Measurements from ENCODE around the gene CTDP1.
"Not testable (repeated sequence)": the region's sequence is repeated elsewhere in the genome, so short reads cannot be mapped to it uniquely, and the experiment has no call there.

CTDP1 gene

DNA sequence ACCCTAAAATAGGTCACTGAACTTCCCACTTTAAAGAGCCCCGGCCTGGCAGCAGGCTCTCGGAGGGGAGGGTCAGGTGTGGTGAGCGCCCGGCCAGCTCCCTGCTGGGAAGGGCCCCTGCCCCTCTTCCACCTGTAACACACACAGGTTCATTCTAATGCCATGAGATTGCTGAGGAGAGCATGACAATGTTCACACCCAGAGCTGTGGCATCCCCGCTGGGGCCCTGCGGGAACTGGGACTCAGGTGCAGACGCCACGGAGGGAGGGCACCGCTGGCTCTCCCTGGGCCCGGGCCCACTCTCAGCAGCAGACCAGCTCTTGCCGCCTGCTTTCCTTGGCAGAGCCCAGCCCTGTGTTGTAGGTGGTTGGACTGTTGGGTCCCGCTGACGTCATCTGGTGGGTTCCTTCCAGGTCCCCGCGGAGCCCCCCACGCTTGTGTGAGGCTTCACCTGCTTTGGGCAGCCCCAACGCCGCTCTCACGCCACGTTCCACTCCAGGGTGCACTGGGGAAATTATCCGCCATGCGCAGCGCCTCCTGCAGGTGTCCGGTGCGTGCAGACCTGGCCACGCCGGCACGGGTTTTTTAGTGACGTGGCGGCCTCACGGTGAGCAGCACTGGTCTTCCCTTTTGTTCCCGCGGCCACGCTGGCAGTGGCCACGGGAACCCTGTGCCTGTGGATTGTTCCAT, 67.7 kb downstream of the CTDP1 start:
- DNase-seq = no peak

DNA sequence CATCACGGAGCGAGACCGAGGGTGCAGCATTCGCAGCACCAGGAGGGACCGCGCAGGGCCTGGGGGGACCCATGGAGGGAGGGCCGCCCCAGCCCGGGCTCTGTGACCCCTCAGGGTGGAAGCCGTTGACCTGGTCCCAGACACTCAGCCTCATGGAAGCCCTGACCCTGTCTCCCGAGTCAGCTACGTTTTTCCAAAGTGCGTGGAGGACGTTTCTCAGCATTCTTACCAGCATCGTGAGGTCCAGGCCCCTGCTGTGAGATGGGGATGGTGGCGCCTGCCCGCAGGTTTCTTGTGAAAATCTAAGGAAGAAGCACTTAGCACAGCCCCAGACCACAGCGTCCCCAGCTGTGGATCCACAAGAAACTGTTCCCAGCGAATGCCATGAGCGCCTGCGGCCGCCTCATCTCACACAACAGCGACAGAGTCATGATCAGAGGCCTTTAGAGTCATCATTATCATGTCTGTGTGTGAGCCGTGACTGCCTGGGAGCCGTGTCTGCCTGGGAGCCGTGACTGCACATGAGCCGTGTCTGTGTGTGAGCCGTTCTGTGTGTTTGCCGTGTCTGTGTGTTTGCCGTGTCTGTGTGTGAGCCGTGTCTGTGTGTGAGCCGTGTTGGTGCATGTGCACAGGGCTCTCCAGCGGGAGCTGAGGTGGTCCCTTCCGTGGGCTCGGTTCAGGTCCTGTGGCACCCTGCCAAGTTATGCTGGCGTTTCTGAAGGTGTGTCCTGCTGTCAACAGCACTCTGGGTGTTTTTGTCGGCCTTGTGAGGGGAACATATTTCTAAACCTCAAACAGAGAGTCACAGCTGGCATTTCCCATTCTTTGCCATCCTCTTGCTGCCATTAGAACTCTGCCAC, 68.9 kb downstream of the CTDP1 start:
- no peak for DNase-seq

DNA sequence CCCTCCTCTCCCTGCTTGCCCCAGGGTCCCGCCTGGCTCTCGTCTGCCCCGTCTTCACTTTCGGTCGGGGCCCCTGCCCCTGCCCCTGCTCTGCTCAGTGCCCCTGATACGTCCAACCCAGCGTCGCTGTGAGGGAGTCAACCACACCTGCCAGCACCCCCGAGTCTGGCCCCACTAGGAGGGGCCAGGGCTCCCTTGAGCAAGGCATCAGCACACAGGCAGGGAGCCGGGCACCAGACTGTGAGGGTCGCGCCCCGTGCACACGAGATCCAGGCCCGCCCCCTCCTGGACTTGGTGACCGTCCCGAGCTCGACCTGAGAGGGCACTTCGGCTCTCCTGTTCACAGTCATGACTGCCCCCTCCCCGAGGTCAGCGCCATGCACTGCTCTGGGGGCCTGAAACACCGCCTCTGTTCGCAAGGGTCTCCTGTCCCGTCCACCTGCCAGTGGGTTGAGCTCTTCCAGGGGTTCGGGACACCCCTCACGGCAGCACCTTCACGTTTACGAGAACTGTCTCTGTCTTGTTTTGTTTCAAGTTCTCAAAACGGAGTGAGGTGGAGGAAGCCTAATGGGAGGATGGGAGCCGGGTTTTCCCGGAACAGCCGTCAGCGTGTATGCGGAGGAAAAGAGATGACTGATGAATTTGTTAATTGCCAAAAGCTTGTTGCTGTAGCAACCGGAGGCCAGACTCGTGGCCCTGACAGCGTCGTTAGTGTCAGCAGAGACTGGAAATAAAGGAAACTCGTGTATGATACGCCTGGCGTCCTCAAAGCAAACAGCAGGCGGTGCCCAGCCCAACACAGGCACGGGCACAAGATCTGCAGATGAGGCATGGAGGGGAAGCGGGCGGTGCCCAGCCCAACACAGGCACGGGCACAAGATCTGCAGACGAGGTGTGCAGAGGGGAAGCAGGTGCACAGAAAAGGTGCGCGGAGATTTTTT, 69.9 kb downstream of the CTDP1 start:
- DNase-seq = no peak

DNA sequence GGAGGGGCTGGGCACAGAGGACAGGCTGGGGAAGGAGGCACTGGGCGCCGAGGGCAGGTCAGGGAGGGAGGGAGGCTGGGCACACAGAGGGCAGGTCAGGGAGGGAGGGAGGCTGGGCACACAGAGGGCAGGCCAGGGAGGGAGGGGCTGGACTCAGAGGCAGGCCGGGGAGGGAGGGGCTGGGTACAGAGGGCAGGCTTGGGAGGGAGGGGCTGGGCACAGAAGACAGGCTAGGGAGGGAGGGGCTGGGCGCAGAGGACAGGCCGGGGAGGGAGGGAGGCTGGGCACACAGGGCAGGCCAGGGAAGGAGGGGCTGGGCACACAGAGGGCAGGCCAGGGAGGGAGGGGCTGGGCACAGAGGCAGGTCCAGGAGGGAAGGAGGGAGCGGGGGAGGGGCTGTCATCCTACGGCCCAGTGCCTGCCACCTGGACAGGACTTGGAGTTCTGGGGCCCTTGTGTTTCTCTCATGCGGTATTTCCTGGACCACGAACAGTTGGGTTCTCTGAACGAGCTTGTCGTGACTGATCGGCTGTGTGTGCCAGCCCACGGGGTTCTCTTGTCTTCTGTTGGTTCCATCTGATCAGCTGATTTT, 71.5 kb downstream of the CTDP1 start:
- DNase-seq = no peak

DNA sequence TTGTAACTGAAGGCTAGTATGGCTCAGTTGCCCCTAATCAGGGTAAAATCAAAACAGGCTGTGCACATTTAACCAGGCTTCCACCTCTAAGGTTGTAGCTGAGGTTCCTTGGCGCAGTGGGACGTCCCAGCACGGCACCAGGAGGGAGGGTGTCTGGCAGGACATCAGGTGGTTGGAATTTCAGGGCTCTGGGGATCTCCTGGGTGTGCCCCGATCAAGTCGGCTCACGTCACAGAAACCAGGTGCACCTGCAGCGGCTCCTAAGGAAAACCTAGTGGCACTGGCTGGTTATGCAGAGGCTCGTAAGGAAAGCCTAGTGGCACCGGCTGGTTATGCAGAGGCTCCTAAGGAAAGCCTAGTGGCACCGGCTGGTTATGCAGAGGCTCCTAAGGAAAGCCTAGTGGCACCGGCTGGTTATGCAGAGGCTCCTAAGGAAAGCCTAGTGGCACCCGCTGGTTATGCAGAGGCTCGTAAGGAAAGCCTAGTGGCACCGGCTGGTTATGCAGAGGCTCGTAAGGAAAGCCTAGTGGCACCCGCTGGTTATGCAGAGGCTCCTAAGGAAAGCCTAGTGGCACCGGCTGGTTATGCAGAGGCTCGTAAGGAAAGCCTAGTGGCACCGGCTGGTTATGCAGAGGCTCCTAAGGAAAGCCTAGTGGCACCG, 72.4 kb downstream of the CTDP1 start:
- not testable (repeated sequence) for DNase-seq

DNA sequence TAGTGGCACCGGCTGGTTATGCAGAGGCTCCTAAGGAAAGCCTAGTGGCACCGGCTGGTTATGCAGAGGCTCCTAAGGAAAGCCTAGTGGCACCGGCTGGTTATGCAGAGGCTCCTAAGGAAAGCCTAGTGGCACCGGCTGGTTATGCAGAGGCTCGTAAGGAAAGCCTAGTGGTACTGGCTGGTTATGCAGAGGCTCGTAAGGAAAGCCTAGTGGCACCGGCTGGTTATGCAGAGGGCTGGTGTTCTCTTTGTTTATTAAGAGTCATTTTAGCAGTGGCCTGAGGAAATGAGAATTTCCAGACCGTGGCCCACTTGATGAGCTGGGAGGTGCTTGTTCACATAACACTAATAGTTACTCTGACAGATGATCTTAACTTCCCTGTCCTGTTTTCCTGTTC, 73.3 kb downstream of the CTDP1 start:
- not testable (repeated sequence) for DNase-seq

DNA sequence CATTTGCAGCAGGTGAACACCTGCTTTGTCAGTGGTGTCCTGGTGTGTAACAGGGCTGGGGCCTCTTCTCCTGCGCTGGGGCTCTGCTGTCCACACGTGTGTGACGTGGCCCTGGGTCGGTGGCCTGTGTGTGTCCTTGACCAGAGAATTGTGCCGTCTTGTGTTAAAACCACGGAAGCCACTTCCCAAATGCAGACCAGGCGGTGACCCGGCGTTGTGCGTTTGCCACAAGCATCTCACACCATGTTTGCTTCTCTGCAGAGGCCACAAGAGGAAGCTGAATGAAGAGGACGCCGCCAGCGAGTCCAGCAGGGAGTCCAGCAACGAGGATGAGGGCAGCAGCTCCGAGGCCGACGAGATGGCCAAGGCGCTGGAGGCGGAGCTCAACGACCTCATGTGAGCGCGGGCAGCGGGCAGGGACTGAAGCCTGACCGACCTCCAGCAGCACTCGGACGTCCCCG, 73.8 kb downstream of the CTDP1 start:
- DNase-seq = no peak

DNA sequence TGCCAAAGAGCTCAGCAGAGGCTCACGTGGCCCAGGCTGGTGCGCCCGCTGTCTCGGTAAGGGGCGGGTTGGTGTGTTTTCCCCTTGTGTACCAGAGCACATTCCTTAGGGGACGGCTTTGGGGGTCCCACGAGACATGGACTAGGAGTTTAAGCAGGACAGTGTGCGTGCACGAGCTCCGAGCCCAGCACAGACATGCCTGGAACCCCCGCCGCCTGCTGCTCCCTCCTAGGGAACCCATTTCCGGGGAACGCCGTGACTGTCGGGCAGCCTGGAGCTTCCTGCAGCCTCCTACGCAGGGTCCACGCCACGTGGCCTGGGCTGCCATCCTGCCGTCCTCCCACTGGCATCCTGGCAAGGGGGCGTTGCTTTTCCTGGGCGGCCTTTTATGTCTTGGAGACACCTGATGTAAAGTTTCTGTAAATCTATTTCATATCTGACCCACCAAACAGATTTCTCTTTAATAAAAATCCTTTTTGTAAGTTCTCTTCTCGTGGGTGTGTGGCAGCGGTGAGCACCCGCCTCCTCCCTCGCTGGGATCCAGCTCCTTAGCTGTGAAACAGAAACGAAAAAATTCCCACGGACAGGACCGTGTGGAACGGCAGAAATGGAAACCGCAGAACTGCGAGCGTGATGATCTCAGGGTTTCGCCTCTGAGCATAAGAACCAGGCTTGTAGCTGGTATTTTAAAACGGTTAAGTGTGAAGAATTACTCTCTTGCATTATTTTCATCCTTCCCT, 74.6 kb downstream of the CTDP1 start:
- no peak for DNase-seq

DNA sequence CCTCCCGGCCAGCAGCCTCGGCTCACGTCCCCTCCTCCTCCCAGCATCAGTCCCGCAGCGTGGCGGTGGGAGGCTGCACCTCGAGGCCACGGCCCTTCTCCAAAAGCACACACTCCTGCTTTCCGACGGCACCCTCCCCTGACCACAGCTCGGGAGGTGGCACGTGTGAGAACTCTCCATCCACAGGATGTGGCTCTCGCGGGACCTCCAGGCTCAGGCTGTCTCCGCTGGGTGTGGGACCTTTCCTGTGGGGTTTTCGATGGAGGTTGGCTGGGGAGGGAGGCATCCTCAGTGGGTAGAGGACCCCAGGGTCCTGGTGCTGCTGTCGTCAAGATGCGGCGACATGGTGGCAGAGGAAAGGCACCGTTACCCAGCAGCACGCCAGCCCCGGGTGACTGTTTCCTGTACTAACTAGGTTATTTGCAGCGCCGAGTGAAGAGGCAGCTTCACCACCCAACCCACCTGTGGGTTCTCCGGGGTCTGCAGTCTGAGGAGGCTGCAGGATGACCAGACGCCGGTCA, 75.3 kb downstream of the CTDP1 start:
- no peak for DNase-seq

DNA sequence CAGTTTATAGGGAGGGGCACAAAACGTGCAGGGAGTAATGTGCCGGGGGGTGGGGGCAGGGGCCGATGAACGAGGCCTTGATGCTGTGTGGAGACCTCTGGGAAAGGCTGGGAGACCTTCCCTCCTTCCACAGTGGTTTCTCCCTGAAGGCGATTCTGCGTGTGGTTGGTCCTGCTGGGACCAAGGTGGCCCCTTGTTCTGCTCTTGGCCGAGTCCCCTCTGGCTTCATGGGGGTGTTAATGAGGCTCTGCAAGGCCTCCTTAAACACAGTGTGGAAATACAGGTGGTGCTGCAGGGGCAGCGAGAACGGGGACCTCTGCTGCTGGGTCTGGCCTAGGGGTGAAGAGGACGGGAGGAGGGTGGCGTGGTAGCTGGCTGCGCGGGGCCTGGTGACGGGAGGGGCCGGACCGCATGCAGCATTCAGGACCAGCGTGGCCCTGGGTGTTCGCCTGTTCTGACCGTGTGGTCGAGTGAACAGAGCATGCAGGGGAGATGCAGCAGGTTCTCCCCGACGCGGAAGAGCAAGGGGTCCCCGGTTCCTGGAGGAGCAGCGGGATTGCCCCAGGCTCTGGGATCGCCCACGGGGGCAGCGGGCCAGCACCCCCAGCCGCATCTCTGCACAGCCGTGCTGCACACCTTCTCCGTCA, 76.0 kb downstream of the CTDP1 start:
- DNase-seq = no peak

DNA sequence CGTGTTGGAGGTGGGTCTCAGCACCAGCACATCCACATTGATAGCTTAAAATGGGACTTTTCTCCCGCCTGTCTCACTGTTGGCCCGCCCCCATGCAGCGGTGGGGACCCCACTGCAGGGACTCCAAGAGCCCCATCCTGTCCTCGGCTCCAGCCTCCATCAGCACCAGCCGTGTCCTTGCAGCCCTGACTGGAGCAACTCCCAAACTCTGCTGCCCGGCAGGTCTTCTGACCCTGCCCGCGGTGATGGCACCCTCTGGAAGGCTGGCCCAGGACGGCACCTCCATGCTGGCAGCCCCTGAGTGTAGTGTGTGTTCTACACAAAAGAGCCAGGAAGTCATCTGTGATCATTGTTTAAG, 76.5 kb downstream of the CTDP1 start:
- no peak for DNase-seq

DNA sequence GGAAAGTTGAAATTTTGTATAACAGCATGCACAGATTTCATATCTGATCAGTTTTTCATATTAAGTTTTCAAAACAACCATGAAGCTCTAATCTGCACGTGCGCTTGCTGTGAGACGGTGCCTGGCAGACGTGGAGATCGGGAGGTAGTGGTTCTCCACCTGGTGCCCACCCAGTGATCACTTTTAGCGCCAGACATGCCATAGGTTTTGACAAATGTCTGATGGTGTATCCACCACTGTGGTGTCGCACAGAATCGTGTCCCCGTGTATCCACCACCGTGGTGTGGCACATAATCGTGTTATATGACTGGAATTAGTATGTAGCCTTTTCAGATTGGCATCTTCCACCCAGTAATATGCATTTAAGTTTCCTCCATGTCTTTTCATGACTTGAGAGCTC, 77.2 kb downstream of the CTDP1 start:
- no peak for DNase-seq

DNA sequence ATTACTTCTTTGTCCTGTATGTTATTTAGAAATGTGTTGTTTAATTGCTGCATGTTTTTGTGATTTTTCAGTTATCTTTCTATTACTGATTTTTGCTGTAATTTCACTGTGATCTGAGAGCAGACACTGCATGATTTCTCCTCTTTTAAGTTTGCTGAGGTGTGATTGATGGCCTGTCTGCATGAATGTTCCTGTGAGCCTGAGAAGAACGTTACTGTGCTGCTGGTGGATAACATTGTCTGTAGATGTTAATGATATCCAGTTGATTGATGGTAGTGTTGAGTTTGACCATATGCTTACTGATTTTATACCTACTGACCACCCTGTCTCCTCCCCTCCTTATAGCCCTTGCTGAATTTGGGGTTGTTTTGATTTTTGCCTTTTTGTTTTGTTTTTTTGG, 80.7 kb downstream of the CTDP1 start:
- DNase-seq = no peak

DNA sequence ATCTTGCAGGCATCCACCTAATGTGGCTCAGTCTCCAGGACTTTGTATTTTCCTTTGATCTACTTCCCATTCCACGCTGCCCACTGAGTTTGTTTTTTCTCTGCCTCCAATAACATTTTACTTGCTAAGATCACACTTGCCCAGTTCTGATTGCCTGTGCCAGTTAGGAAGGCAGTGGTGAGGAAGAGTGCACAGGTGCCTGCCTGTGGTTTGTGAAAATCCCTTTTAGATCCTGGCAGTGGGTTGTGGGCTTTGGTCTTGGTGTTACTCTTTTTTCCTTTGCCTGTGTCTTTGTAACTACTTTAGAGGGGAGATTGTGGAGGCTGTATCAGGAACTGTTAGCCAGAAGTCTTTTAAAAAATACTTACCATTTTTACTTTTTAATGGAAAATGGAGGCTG, 81.3 kb downstream of the CTDP1 start:
- no peak for DNase-seq

DNA sequence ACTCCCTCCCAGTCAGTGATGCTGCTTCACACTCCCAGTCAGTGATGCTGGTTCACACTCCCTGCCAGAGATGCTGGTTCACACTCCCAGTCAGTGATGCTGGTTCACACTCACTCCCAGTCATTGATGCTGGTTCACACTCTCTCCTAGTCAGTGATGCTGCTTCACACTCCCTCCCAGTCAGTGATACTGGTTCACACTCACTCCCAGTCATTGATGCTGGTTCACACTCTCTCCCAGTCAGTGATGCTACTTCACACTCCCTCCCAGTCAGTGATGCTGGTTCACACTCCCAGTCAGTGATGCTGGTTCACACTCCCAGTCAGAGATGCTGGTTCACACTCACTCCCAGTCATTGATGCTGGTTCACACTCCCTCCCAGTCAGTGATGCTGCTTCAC, 83.8 kb downstream of the CTDP1 start:
- no peak for DNase-seq

DNA sequence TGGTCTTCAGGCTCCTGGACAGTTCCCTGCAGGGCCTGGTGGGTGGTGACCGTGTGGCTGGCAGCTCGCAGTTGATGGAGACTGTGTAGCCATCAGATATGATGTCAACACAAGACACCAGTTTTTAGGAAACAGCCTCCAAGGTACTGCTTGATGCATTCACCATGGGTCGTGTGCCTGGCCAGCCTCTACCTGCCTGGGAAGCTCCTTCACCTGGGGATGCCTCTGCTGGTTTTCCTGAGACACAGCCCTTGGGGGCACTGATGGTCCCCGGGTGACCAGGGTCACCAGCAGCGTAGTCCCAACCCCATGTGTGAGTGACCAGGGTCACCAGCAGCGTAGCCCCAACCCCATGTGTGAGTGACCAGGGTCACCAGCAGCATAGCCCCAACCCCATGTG, 84.5 kb downstream of the CTDP1 start:
- DNase-seq = no peak

DNA sequence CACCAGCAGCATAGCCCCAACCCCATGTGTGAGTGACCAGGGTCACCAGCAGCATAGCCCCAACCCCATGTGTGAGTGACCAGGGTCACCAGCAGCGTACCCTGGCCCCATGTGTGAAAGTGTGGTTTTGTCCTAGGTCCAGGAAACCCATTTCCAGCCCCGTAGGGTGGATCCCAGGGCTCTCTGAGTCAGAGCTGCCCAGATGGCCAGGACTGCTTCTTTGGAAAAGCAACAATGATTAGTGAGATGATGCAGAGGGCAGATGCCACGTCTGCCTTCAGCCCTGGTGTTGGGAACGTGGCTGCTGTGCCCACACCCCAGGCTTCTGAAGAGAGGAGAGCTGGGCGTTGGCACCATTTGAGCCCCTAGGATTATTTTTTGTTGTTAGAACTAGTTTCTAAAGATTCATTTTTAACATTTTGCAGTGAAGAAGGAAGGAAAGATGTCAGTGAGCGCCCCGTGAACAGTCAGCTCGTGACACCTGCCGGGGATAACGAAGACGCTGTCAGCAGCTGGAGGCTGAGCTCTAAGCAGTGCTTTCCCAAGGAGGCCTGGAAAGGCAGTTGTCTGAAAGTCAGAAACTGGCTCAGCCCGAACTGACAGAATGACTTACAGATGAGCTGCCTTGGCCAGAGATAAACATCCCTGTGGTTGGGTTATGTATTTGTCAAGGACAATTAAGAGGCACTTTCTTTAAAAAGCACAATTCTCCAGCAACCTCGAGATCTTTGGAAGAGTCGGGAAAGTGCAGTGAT, 86.1 kb downstream of the CTDP1 start:
- no peak for DNase-seq

DNA sequence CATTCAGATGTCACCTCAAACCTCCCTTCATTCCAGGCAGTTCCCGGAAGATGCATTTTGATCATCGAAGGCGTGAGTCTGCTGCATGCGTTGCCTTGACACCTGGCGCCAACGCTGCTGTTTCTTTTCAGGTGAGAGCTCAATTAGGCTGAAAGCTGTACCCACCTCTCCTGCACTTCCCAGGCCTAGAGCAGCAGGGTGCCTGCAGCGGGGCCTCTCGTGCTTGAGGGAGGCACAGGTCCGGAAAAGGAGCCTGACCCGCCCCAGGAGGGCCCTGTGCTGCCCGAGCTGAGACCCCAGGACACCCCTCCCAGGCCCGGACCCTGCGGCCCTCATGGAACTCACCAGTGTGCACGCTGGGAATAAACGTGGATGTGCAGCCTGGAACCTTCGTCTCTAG, 86.7 kb downstream of the CTDP1 start:
- DNase-seq = no peak

DNA sequence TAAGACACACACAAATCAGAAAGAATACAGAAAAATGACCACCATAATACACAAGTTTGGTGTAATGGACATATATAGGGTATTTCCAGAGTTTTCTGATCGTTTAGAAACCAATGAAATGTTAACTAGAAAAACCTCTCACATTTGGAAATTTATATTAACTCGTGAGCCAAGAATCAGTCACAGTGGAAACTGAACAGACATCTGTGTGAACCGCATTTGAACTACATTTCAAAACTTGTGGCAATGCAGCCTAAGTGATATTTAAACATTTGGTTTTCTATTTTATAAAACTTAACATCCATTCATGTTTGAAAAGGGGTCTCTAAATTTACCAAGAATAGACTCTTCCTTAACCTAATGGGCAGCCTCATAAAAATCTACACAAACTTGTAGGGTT, 89.1 kb downstream of the CTDP1 start:
- DNase-seq = no peak
